Hepatocyte (in vitro differentiated cells): ENCODE data around the gene SHISA6. TPM values are rescaled to one million over a fixed set of nuclear protein-coding genes. Genes with fewer than 3 reads are reported as not detected.

Experiments
- DNase-seq: peaks from one replicate; pipeline ENCODE4 v3.0.0-alpha.2; 2016; ENCODE audit warnings: low spot score
- H2AFZ ChIP-seq: fragments of 200-600 bp; sonication (generic); 2 replicates; pipeline ENCODE4 v1.6.0; 2016; ENCODE audit warnings: antibody characterized with exemption, mild to moderate bottlenecking
- H3K27ac ChIP-seq: fragments of 200-600 bp; sonication (generic); 2 replicates; pipeline ENCODE4 v1.5.1; 2016; ENCODE audit warnings: mild to moderate bottlenecking
- H3K27me3 ChIP-seq: fragments of 200-600 bp; sonication (generic); 2 replicates; pipeline ENCODE4 v1.6.1; 2016
- H3K36me3 ChIP-seq: fragments of 200-600 bp; sonication (generic); replicated peaks from 2 replicates; pipeline ENCODE4 v1.5.1; 2016; ENCODE audit warnings: low read depth; ENCODE audit not compliant: insufficient read depth
- H3K4me1 ChIP-seq: fragments of 200-600 bp; sonication (generic); 2 replicates; pipeline ENCODE4 v1.5.1; 2016; ENCODE audit warnings: mild to moderate bottlenecking, moderate library complexity; ENCODE audit not compliant: insufficient read depth
- H3K4me2 ChIP-seq: fragments of 200-600 bp; sonication (generic); 2 replicates; pipeline ENCODE4 v1.6.0; 2016
- H3K4me3 ChIP-seq: fragments of 200-600 bp; sonication (generic); 2 replicates; pipeline ENCODE4 v1.5.1; 2016; ENCODE audit warnings: mild to moderate bottlenecking
- H3K79me2 ChIP-seq: fragments of 200-600 bp; sonication (generic); 2 replicates; pipeline ENCODE4 v1.6.0; 2017; ENCODE audit warnings: mild to moderate bottlenecking
- H3K9me2 ChIP-seq: fragments of 200-600 bp; sonication (generic); replicated peaks from 2 replicates; pipeline ENCODE4 v1.6.0; 2017; ENCODE audit warnings: mild to moderate bottlenecking; ENCODE audit not compliant: insufficient read depth
- H3K9me3 ChIP-seq: fragments of 200-600 bp; sonication (generic); 2 replicates; pipeline ENCODE4 v1.5.1; 2016; ENCODE audit warnings: low read depth, mild to moderate bottlenecking
- H4K20me1 ChIP-seq: fragments of 200-600 bp; sonication (generic); 2 replicates; pipeline ENCODE4 v1.6.0; 2016; ENCODE audit warnings: mild to moderate bottlenecking; ENCODE audit not compliant: insufficient read depth, poor library complexity, severe bottlenecking
- EZH2 ChIP-seq: fragments of 200-600 bp; sonication (generic); IDR thresholded peaks from 2 replicates; pipeline ENCODE4 v1.6.1; 2016; ENCODE audit warnings: antibody characterized with exemption, mild to moderate bottlenecking, borderline replicate concordance
- EZH2phosphoT487 ChIP-seq: fragments of 200-600 bp; sonication (generic); IDR thresholded peaks from one replicate; pipeline ENCODE4 v1.6.1; 2018; ENCODE audit warnings: antibody characterized with exemption, mild to moderate bottlenecking, low read depth, moderate library complexity; ENCODE audit not compliant: unreplicated experiment, severe bottlenecking
- WGBS: methylation state at CpG from one replicate; pipeline ENCODE4 v1.1.6; 2016; ENCODE audit warnings: low lambda C conversion rate; ENCODE audit errors: missing lambda C conversion rate; 5-methylcytosine and 5-hydroxymethylcytosine counted together
- polyA plus RNA-seq: library from polyadenylated mRNA; unstranded; fragments of >200 nt; fragmentation: Nextera tagmentation; extraction: Ambion mirVana; gene quantifications from 2 replicates; pipeline ENCODE4 v1.2.1, GENCODE V29; 2016
- total RNA-seq: library from RNA; depleted of rRNA; stranded (reverse); fragments of >200 nt; gene quantifications from 2 replicates; pipeline ENCODE4 v1.2.3, GENCODE V29; 2014
- TF ChIP-seq, protein P1 (sequence below): fragments of 200-600 bp; sonication (generic); IDR thresholded peaks from 2 replicates; pipeline ENCODE4 v1.5.1; 2016; ENCODE audit warnings: antibody characterized with exemption, mild to moderate bottlenecking; ENCODE audit not compliant: poor library complexity

Gene SHISA6
- total and polyA plus RNA-seq, 2 experiments from 2014 or later, result 0.21 to 0.80 TPM

DNA sequence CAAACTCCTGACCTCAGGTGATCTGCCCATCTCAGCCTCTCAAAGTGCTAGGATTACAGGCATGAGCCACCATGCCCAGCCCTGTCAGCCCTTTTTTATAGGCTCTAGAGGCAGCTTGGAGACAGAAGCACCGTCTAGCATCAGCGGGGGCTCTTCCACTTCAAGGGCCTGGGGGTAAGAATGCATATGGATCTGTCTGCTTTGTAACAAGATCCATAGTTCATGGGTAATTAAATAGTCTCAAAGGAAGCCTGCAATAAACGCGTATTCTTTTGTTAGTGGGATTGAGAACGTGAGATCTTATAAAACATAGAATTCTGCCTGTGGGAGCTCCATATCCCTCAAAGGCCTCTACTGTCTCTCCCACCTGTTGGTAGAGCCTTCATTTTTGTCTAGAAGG, 142.1 kb downstream of the SHISA6 start:
- H4K20me1 ChIP-seq, result no peaks in the 10 kb centered on the region

DNA sequence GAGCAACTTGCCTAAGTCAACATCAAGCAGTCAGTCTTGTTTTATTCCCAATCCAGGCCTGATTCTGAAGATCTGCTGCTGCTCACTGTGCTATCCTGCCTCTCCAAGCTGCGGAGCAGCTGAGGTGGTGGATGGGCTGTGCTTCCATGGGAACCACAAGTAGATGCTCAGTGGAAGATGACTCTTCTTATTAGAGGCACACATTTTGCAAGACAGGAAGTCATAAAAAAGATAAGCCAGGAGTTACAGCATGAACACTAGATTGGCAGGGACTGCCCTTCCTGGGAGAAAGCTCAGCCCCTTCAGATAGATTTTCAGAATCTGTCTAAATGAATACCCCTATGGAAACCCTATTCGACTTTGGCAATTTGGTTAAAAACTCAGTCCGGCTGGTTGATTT, 143.1 kb downstream of the SHISA6 start:
- Histone ChIP-seq H3K36me3 (no peaks in the 10 kb centered on the region), H3K4me1 (no peaks in the 10 kb centered on the region), H3K9me3 (no peaks in the 10 kb centered on the region), H4K20me1 (no peaks in the 10 kb centered on the region), H3K4me2 (no peak overlapping the region), H3K4me3 (no peak overlapping the region), H3K27ac (no peak overlapping the region), H3K9me2 (no peaks in the 10 kb centered on the region), H2AFZ (no peak overlapping the region), H3K79me2 (no peaks in the 10 kb centered on the region), H3K27me3 (no peaks in the 10 kb centered on the region)
- TF ChIP-seq EZH2 (no peak), EZH2phosphoT487 (no peak)
- TF ChIP-seq, protein P1, sequence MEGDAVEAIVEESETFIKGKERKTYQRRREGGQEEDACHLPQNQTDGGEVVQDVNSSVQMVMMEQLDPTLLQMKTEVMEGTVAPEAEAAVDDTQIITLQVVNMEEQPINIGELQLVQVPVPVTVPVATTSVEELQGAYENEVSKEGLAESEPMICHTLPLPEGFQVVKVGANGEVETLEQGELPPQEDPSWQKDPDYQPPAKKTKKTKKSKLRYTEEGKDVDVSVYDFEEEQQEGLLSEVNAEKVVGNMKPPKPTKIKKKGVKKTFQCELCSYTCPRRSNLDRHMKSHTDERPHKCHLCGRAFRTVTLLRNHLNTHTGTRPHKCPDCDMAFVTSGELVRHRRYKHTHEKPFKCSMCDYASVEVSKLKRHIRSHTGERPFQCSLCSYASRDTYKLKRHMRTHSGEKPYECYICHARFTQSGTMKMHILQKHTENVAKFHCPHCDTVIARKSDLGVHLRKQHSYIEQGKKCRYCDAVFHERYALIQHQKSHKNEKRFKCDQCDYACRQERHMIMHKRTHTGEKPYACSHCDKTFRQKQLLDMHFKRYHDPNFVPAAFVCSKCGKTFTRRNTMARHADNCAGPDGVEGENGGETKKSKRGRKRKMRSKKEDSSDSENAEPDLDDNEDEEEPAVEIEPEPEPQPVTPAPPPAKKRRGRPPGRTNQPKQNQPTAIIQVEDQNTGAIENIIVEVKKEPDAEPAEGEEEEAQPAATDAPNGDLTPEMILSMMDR, result no peak
- DNase-seq, result no peak
- 80% methylated on average over 3 of the region's 3 CpGs for WGBS

More for the DNA sequence above, 142.1 kb downstream of the SHISA6 start:
- Histone ChIP-seq H3K4me3 (no peak overlapping the region), H3K4me1 (no peaks in the 10 kb centered on the region), H3K27ac (no peak overlapping the region), H3K9me3 (no peaks in the 10 kb centered on the region), H3K27me3 (no peaks in the 10 kb centered on the region), H3K4me2 (no peak overlapping the region), H3K9me2 (no peaks in the 10 kb centered on the region), H3K36me3 (no peaks in the 10 kb centered on the region), H3K79me2 (no peaks in the 10 kb centered on the region), H2AFZ (no peak overlapping the region)
- 70% methylated on average over 5 of the region's 5 CpGs for WGBS
- DNase-seq, result no peak
- no peak for TF ChIP-seq EZH2
- no peak for TF ChIP-seq EZH2phosphoT487
- TF ChIP-seq, protein P1, result no peak

- 25% methylated on average over 2 of the region's 2 CpGs for WGBS
- no peak for DNase-seq
- Histone ChIP-seq H3K36me3 (no peaks in the 10 kb centered on the region), H3K4me3 (no peak overlapping the region), H4K20me1 (no peaks in the 10 kb centered on the region), H3K9me2 (no peaks in the 10 kb centered on the region), H3K4me2 (no peak overlapping the region), H3K79me2 (no peaks in the 10 kb centered on the region), H3K27ac (no peak overlapping the region), H3K4me1 (no peaks in the 10 kb centered on the region), H3K27me3 (no peaks in the 10 kb centered on the region), H2AFZ (no peak overlapping the region), H3K9me3 (no peaks in the 10 kb centered on the region)
- TF ChIP-seq EZH2phosphoT487 (no peak), EZH2 (no peak)
- TF ChIP-seq, protein P1, result no peak
These were observed 146.6 kb downstream of the SHISA6 start for GRCh38 chr17:11387610-11388009.

DNA sequence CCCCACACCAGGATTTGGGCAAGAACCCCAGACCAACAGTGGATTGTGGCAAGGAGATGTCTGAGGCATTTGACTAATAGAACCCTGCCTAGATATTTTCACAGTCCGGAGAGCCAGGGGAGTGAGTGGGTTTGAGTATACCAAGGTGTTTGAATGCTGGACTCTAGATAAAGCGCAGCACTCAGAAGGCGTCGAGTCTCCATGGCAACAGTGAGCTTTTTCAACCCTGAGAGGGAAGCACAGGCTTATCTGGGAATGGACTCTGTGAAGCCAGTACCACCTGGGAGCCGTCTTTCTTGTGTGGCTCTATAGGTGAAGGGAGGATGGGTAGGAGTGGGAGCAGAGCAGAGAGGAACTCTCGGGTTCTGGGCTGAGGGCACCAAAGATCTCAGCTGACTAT, 147.0 kb downstream of the SHISA6 start:
- Histone ChIP-seq H3K4me1 (no peaks in the 10 kb centered on the region), H3K79me2 (no peaks in the 10 kb centered on the region), H3K4me3 (no peak overlapping the region), H2AFZ (no peak overlapping the region), H3K9me2 (no peaks in the 10 kb centered on the region), H3K27me3 (no peaks in the 10 kb centered on the region), H3K4me2 (no peak overlapping the region), H3K27ac (no peak overlapping the region), H3K36me3 (no peaks in the 10 kb centered on the region), H4K20me1 (no peaks in the 10 kb centered on the region), H3K9me3 (no peaks in the 10 kb centered on the region)
- DNase-seq, result peak; percentile 51
- TF ChIP-seq EZH2 (no peak), EZH2phosphoT487 (no peak)
- TF ChIP-seq, protein P1, result no peak
- WGBS, result 55% methylated on average over 6 of the region's 6 CpGs
